Smooth muscle cell (in vitro differentiated cells): ENCODE measurements around the gene OR4E1. TPM values are rescaled to one million over a fixed set of nuclear protein-coding genes. Genes with fewer than 3 reads are reported as not detected.
"Not testable (repeated sequence)": the region's sequence is repeated elsewhere in the genome, so short reads cannot be mapped to it uniquely, and the experiment has no call there.

Source experiments
- DNase-seq: peaks from one replicate; lab custom pipeline; 2025; ENCODE audit not compliant: unreplicated experiment; lab: John Stamatoyannopoulos, UW
- H2AFZ ChIP-seq: fragments of 200-600 bp; sonication (generic); 2 replicates; pipeline ENCODE4 v1.6.0; 2016; ENCODE audit warnings: antibody characterized with exemption, low read depth, mild to moderate bottlenecking
- H3F3A ChIP-seq: fragments of 200-600 bp; sonication (generic); 2 replicates; pipeline ENCODE4 v1.6.0; 2017; ENCODE audit warnings: antibody characterized with exemption, low read depth
- H3K27ac ChIP-seq: fragments of 200-600 bp; sonication (generic); 2 replicates; pipeline ENCODE4 v1.5.1; 2016; ENCODE audit warnings: low read depth, mild to moderate bottlenecking
- H3K27me3 ChIP-seq: fragments of 200-600 bp; sonication (generic); 2 replicates; pipeline ENCODE4 v1.6.1; 2016; ENCODE audit warnings: low read depth, mild to moderate bottlenecking
- H3K36me3 ChIP-seq: fragments of 200-600 bp; sonication (generic); 2 replicates; pipeline ENCODE4 v1.5.1; 2016; ENCODE audit warnings: low read depth
- H3K4me1 ChIP-seq: fragments of 200-600 bp; sonication (generic); 2 replicates; pipeline ENCODE4 v1.5.1; 2016; ENCODE audit warnings: low read depth
- H3K4me2 ChIP-seq: fragments of 200-600 bp; sonication (generic); 2 replicates; pipeline ENCODE4 v1.6.0; 2016; ENCODE audit warnings: mild to moderate bottlenecking
- H3K4me3 ChIP-seq: fragments of 200-600 bp; sonication (generic); 2 replicates; pipeline ENCODE4 v1.5.1; 2016; ENCODE audit warnings: mild to moderate bottlenecking
- H3K79me2 ChIP-seq: fragments of 200-600 bp; sonication (generic); 2 replicates; pipeline ENCODE4 v1.6.0; 2016; ENCODE audit warnings: low read depth, mild to moderate bottlenecking
- H3K9ac ChIP-seq: fragments of 200-600 bp; sonication (generic); 2 replicates; pipeline ENCODE4 v1.6.0; 2016; ENCODE audit warnings: low read depth
- H3K9me3 ChIP-seq: fragments of 200-600 bp; sonication (generic); replicated peaks from 2 replicates; pipeline ENCODE4 v1.5.1; 2016; ENCODE audit warnings: low read depth
- H4K20me1 ChIP-seq: fragments of 200-600 bp; sonication (generic); 2 replicates; pipeline ENCODE4 v1.6.0; 2016; ENCODE audit warnings: low read depth
- CTCF ChIP-seq: fragments of 200-600 bp; sonication (generic); IDR thresholded peaks from 2 replicates; pipeline ENCODE4 v1.5.1; 2017; ENCODE audit warnings: borderline replicate concordance, mild to moderate bottlenecking, antibody characterized with exemption; ENCODE audit not compliant: insufficient read depth, poor library complexity, severe bottlenecking
- WGBS: methylation state at CpG from one replicate; pipeline ENCODE4 v1.1.7; 2016; ENCODE audit warnings: low lambda C conversion rate; 5-methylcytosine and 5-hydroxymethylcytosine counted together
- polyA plus RNA-seq: library from polyadenylated mRNA; unstranded; fragments of >200 nt; fragmentation: Nextera tagmentation; extraction: Ambion mirVana; gene quantifications from 2 replicates; pipeline ENCODE4 v1.2.1, GENCODE V29; 2016
- total RNA-seq: library from RNA; depleted of rRNA; stranded (reverse); fragments of >200 nt; gene quantifications from 2 replicates; pipeline ENCODE4 v1.2.3, GENCODE V29; 2014

The OR4E1 gene
- total and polyA plus RNA-seq, 2 experiments from 2014 or later, result not detected

DNA sequence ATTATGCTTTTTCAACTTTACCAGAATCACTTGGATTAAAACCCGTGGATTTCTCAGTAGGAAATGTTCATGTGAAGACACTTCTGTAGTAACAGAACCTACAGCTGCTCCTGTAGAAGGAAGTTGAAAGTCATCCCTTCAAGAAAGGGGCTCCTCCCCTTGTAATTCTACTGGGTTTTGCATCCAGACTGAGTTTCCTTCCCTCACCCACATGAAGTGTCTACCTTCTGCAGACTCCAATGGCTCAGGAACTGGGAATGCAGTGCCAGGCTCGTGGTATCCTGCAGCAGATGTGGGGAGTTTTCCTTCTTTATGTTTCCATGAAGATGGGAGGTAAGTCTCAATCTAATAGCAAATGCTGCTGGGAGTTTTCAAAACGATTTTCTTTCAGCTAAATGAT is 30.9 kb downstream of the OR4E1 start:
- 74% methylated on average over 3 of the region's 3 CpGs for WGBS
- H3K27me3 ChIP-seq, result no peaks in the 10 kb centered on the region
- DNase-seq, result no peak
- H3K4me2 ChIP-seq, result no peak overlapping the region
- H3K4me1 ChIP-seq, result no peaks in the 10 kb centered on the region
- no peak overlapping the region for H2AFZ ChIP-seq
- no peak overlapping the region for H3K9ac ChIP-seq
- H3K9me3 ChIP-seq, result no peaks in the 10 kb centered on the region
- no peaks in the 10 kb centered on the region for H4K20me1 ChIP-seq
- H3F3A ChIP-seq, result no peaks in the 10 kb centered on the region
- TF ChIP-seq CTCF, result no peak
- H3K27ac ChIP-seq, result no peak overlapping the region
- no peaks in the 10 kb centered on the region for H3K36me3 ChIP-seq
- no peak overlapping the region for H3K4me3 ChIP-seq
- H3K79me2 ChIP-seq, result no peaks in the 10 kb centered on the region

GRCh38 chr14:21634840-21635239 is 38.8 kb downstream of the OR4E1 start, which contains the start of gene OR10G2:
Gene OR10G2, minus strand, starts transcription at chr14:21634940. Its CDS starts 98 bp downstream, at chr14:21634842.
- Histone ChIP-seq H3K27me3 (no peaks in the 10 kb centered on the region), H4K20me1 (no peaks in the 10 kb centered on the region), H3K4me3 (no peak within 1 kb of the TSS), H2AFZ (no peak within 1 kb of the TSS), H3K79me2 (no peaks in the 10 kb centered on the region), H3K9ac (no peak within 1 kb of the TSS), H3K9me3 (no peaks in the 10 kb centered on the region), H3K4me1 (no peaks in the 10 kb centered on the region), H3K27ac (no peak within 1 kb of the TSS), H3F3A (no peaks in the 10 kb centered on the region), H3K36me3 (no peaks in the 10 kb centered on the region), H3K4me2 (no peak within 1 kb of the TSS)
- no peak for DNase-seq
- TF ChIP-seq CTCF, result no peak
- 86% methylated on average over 4 of the region's 4 CpGs for WGBS

GRCh38 chr14:21631084-21631483 is 42.5 kb downstream of the OR4E1 start:
- Histone ChIP-seq H3K4me2 (no peak overlapping the region), H3K27ac (no peak overlapping the region), H3K4me1 (no peaks in the 10 kb centered on the region), H3K9ac (no peak overlapping the region), H2AFZ (no peak overlapping the region), H3K9me3 (no peaks in the 10 kb centered on the region), H3K4me3 (no peak overlapping the region), H3F3A (no peaks in the 10 kb centered on the region), H4K20me1 (no peaks in the 10 kb centered on the region), H3K27me3 (no peaks in the 10 kb centered on the region), H3K79me2 (no peaks in the 10 kb centered on the region), H3K36me3 (no peaks in the 10 kb centered on the region)
- WGBS, result 34% methylated on average over 3 of the region's 3 CpGs
- TF ChIP-seq CTCF, result no peak
- no peak for DNase-seq

- H3K9ac ChIP-seq, H3K4me1 ChIP-seq, H3F3A ChIP-seq, H3K79me2 ChIP-seq, H4K20me1 ChIP-seq, H3K9me3 ChIP-seq, H3K27me3 ChIP-seq, H3K36me3 ChIP-seq, DNase-seq, H3K4me3 ChIP-seq, H2AFZ ChIP-seq, H3K4me2 ChIP-seq, H3K27ac ChIP-seq: not testable (repeated sequence)
- WGBS, result 81% methylated on average over 1 of the region's 1 CpG
Measured at GRCh38 chr14:21630503-21630902, 43.1 kb downstream of the OR4E1 start.
